Keratinocyte (primary cell): Measurements from ENCODE around the gene PAFAH1B2.
"Not testable (repeated sequence)": the region's sequence is repeated elsewhere in the genome, so short reads cannot be mapped to it uniquely, and the experiment has no call there.

Experiments used
- CTCF ChIP-seq, 3 experiments: IDR thresholded peaks in 1 of 3; conservative IDR thresholded peaks in 1 of 3; optimal IDR thresholded peaks in 1 of 3; 2 replicates in 2 of 3; 3 replicates in 1 of 3; pipeline versions ENCODE3 to v1.5.1; 2011; ENCODE audit warnings: low read length in 3 of 3, mild to moderate bottlenecking in 3 of 3, moderate library complexity in 2 of 3, control low read depth in 1 of 3, inconsistent platforms in 1 of 3; ENCODE audit not compliant: insufficient read depth in 2 of 3; ENCODE audit errors: extremely low read depth in 1 of 3
- EZH2 ChIP-seq: IDR thresholded peaks from one replicate; pipeline ENCODE4 v1.6.1; 2012; ENCODE audit warnings: inconsistent platforms, mild to moderate bottlenecking, low read length, moderate library complexity

- TF ChIP-seq CTCF (optimal IDR thresholded peaks at IDR 0.05 in 1 of 3, IDR thresholded peaks at IDR 0.05 in 1 of 3, conservative IDR thresholded peaks at IDR 0.05 in 1 of 3; ENCODE audit: extremely low read depth in 1 of 3, insufficient read depth in 2 of 3, low read length in 3 of 3); EZH2: not testable (repeated sequence)
These were observed 63.4 kb downstream of the PAFAH1B2 start for GRCh38 chr11:117207481-117207880.
